TTC549 (cell line): ENCODE measurements around the gene IGFL2.
"Not testable (repeated sequence)": the region's sequence is repeated elsewhere in the genome, so short reads cannot be mapped to it uniquely, and the experiment has no call there.

Source experiments
- FAIRE-seq: peaks from 2 replicates; lab custom pipeline; 2012; peaks lifted over from hg19 to GRCh38; lab: Jason Lieb, UNC

Gene IGFL2

DNA sequence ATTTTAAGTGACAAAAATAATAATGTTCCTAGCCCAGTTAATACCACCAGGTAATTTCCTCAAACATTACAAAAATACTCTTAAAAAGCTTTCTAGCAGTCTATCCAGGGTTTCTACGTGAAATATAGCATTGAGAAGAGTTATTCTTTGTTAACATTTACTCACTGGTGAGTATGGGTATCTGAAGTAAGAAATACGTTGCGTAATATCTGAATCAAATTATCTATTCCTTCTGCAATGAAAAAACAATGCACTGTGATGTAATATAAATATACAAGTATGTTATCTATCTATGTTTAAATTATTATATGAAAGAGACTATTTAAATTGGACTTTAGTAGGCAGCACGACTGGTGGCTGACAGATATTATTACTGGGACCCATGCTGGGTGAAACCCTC lies 5.7 kb upstream of the IGFL2 start:
- FAIRE-seq: no peak

- no peak for FAIRE-seq
Measured at GRCh38 chr19:46144756-46145155, 3.3 kb upstream of the IGFL2 start.

DNA sequence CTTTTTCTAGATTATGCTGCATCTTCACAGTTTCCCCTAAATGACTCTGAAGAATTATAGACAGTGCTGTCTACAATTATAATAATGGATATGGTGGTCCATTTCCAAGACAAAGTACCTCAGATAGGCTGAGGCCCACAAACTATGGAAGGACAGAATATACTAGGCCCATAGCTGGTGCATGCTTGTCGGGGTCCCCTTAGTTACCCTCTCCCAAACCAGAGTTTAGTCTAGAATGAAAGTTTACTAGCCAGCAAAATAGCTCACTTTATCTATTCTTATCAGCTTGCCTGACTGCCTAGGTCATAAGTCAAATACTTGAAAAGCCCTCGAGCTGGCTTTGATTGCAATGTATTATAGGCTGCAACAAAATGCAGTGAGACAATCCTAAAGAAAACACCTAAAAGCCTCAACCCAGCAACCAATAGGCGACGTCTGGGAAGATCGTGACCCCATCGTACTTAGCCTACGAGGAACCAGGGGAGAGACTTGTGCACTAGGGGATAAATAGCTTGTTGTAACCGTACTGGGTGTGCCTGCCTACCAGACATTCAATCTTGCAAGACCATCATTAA lies 785 bp upstream of the IGFL2 start:
- FAIRE-seq: no peak

DNA sequence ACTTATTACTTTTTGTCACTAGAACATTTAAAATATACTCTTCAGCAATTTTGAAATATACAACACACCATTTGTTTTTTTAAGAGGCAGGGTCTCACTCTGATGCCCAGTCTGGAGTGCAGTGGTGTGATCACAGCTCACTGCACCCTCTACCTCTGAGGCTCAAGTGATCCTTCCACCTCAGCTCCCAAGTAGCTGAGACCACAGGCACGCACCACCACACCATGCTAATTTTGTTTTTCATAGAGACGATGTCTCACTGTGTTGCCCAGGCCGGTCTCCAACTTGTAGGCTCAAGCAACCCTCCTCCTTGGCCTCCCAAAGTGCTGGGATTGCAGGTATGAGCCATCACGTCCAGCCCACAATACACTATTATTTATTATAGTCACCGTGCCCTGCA lies 2.6 kb downstream of the IGFL2 start:
- FAIRE-seq: no peak

- no peak for FAIRE-seq
Measured at GRCh38 chr19:46155237-46155636, 7.2 kb downstream of the IGFL2 start.

DNA sequence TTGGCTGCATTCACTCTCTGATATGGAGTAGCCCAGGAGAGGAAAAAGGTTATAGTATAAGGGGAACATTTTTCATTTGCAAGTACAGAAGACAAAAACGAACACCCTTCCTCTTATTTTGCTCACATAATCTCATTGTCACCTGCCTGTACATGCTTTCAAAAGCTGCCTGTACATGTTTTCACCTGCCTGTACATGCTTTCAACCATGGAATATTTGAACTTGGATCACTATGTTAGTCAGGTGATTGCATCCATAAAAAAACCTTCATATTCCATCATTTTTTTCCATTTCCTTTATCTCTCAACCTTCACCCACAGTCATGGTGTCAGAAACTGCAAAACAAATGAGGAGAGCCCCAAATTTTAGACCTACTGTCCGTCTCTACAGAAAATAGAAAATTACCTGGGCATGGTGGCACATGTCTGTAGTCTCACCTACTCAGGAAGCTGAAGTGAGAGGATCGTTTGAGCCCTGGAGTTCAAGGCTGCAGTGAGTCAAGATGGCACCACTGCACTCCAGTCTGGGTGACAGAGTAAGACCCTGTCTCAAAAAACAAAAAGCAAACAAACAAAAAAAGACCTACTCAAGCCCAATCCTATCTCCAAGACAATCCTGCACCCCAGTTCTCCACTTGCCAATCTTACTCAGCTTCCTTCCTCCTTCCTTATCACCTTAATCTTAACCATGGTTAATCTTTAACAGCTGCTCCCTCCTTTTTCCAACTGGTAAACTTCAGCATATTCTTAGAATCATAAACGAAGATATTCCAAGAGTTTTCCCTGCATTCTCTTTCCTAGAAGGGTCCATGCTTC lies 11.6 kb downstream of the IGFL2 start:
- FAIRE-seq: no peak

DNA sequence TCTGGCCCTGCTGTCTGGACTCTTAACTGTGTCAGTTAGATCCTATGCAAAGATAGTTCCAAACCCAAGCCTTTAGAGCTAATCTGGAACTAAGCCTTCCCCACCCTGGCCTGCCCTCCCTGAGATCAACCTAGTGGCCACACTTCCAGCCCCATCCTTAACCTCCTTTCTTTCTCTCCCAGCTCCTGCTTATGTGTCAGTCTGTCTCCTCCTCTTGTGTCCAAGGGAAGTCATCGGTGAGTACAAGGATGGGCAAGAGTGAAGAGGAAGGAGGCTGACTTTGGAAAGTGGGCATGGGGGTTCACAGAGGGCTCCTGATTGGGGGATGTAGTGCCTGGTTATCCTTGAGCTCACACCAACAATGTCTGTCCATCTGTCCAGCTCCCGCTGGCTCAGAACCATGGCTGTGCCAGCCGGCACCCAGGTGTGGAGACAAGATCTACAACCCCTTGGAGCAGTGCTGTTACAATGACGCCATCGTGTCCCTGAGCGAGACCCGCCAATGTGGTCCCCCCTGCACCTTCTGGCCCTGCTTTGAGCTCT lies 12.3 kb downstream of the IGFL2 start:
- no peak for FAIRE-seq

DNA sequence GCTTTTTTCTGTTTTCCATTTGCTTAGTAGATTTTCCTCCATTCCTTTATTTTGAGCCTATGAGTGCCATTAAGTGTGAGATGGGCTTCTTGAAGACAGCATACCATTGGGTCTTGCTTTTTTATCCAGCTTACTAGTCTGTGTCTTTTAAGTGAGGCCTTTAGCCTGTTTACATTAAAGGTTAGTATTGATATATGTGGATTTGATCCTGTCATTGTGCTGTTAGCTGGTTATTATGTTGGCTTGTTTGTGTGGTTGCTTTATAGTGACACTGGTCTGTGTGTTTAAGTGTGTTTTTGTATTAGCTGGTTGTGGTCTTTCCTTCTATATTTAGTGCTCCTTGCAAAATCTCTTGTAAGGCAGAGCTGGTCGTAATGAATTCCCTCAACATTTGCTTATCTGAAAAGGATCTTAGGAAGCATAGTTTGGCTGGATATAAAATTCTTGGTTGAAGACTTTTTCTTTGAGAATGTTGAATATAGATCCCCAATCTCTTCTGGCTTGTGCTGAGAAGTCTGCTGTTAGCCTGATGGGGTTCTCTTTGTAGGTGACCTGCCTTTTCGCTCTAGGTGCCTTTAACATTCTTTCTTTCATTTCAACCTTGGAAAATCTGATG lies 13.7 kb downstream of the IGFL2 start:
- not testable (repeated sequence) for FAIRE-seq

DNA sequence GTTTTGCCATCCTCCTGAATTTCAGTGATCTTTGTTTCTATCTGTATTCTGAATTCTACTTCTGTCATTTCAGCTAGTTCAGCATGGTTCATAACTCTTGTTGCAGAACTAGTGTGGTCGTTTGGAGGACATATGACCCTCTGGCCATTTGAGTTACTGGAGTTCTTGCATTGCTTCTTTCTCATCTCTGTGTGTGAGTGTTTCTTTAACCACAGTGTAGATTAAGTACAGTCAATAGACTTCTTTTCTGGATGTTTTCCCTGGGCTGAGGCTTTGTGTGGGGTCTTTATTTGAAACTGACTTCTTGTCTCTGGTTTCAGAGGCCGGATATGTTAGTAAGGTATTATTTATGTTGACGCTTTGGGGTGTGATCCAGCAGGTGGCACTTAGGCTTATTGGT lies 14.7 kb downstream of the IGFL2 start:
- FAIRE-seq: no peak

GRCh38 chr19:46173886-46174480 lies 25.9 kb downstream of the IGFL2 start:
- no peak for FAIRE-seq

GRCh38 chr19:46176116-46176860 lies 28.2 kb downstream of the IGFL2 start:
- no peak for FAIRE-seq

DNA sequence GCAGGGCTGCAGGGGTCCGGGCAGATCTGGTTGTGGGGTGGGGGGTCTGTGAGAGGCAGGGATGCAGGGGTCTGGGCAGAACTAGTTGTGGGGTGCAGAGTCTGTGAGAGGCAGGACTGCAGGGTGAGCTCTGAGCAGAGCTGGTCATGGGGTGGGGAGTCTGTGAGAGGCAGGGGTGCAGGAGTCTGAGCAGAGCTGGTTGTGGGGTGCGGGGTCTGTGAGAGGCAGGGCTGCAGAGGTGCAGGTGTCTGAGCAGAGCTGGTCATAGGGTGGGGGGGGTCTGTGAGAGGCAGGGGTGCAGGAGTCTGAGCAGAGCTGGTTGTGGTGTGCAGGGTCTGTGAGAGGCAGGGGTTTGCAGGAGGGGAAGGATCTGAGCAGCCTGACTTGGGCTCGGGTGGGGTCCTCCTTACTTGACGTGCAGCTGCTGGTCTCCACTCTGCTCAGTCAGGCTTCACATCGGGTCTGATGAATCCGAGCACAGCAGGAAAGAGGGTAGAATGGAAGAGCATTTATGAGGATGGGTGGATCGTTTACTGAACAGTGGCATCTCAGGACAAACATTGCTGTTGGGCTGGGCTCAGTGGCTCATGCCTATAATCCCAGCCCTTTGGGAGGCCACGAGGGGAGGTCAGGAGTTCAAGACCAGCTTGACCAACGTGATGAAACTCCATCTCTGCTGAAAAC lies 31.2 kb downstream of the IGFL2 start:
- FAIRE-seq: no peak

DNA sequence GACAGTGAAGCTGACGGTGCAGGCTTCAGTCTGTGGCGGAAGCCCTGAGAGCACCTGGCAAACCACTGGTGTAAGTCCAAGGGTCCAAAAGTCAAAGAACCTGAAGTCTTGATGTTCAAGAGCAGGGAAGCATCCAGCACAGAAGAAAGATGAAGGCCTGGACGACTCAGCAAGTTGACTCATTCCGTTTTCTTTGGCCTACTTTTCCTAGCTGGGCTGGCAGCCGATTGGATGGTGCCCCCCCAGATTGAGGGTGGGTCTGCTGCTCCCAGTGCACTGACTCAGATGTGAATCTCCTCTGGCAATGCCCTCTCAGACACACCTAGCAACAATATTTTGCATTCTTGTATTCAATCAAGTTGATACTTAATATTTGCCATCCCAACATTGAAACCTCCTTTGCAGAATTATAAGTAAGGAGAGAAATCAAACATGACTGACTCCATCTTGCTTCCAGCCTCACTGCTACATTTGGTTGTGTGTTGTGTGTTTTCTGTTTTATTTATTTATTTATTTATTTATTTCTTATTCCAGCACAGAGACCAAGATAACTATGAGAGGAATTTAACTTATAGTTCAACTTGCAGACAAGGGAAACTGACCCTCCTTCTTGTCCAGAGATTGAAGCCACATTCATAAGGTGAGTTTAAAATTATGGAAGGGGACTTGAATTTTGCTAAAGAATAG lies 32.8 kb downstream of the IGFL2 start:
- no peak for FAIRE-seq

DNA sequence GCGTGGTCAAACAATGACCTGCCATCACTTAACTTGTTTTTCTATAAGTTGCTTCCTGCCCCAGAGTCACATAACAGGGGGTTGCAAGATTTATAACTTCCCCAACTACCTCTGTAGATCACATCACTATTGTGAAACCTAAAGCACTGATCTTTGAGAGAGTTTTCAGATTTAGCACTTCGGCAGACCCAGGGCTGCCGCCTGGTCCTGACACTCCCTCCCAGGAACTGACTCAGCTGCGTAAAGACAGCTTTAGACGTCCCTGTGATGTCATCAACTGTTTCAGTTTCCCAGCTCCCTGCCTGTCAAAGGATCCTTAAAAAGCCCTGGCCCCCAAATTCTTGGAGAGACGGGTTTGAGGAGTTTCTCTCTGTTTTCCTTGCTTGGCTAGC lies 33.3 kb downstream of the IGFL2 start:
- no peak for FAIRE-seq

DNA sequence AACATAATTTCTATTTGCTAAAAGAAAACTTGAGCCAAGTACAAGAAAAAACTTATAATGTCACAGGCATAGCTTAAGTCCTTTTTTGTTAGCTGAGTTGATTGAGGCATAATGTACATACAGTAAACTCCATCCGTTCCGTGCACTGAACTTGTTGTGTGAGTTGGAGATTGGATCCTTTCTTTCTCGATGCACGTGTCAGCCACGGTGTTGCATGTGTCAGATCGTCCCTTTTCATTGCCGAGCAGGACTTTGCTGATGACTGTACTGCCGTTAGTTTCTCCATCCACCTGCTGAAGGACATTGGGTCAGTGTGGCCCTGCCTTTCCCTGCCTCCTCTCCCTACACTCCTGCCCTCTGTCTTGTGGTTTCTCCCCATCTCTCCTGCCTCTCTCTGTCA lies 34.4 kb downstream of the IGFL2 start:
- no peak for FAIRE-seq

GRCh38 chr19:46184775-46185710 lies 37.0 kb downstream of the IGFL2 start:
- FAIRE-seq: not testable (repeated sequence)

DNA sequence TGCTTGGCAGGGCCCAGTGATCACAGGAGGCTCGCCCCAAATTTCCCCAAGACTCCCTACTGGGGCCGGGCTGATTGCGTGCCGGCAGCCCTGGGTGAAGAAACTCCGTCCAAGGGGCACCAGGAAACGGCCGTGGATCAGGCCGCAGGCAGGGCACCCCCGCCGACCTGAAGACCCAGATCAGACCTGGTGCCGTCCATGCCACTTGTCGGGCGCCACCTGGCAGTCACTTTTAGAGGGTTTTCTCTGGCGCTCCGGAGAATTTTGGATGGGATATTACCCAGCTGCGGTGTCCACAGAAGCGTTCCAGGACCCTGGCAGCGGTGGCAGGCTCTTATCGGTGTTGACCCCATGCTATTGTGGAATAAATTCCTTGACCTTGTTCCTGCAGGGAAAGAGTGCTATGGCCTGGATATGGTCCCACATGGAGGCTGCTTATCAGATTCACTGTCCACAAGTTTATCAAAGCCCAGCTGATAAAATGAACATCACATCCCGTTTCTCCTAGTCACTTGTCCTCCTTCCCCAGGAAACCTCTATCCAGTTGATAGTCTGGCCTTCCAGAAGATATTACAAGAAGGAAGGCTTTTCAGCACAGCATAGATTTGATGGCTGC lies 38.2 kb downstream of the IGFL2 start:
- FAIRE-seq: no peak

DNA sequence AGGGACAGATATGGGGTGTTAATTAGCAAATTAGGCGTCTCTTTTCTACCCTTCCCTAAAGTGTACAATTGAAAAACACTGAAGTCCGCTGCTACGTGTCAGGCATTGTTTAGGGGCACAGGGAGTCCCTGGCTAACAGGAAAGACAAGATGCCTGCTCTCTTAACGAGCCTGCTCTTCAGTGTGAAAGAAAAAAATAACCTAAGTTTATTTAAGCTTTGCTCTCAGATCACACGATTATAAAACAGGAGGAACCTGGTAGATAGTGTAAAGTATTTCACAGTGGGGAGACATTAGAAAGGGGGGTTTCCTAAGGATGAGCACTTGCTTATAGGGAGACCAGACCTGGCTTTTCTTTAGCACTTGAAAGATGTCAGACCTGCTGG lies 38.7 kb downstream of the IGFL2 start:
- no peak for FAIRE-seq
